Activated CD4-positive, alpha-beta T cell treated with anti-CD3 and anti-CD28 coated beads, Interleukin-2, amount 50 U/mL, for 16 hours (primary cell): ENCODE results near the gene TRIM2.
"Not testable (repeated sequence)": the region's sequence is repeated elsewhere in the genome, so short reads cannot be mapped to it uniquely, and the experiment has no call there.

Experiments used
- DNase-seq: peaks from one replicate; pipeline ENCODE4 v3.0.0-alpha.2; 2020

Gene TRIM2

GRCh38 chr4:153204247-153204671, at the start of gene TRIM2:
TSS of gene TRIM2 (plus strand) at chr4:153204443. CDS start at chr4:153204531, 88 bp downstream.
- no peak for DNase-seq

- DNase-seq: no peak
These were observed 48.6 kb upstream of the TRIM2 start for GRCh38 chr4:153155686-153156085.

GRCh38 chr4:153156263-153156662, 48.0 kb upstream of the TRIM2 start:
- peak; percentile 38 for DNase-seq

- no peak for DNase-seq
These were observed 47.5 kb upstream of the TRIM2 start for GRCh38 chr4:153156721-153157120.

- DNase-seq: no peak
These were observed 45.2 kb upstream of the TRIM2 start for GRCh38 chr4:153159016-153159415.

GRCh38 chr4:153159728-153160221, 44.5 kb upstream of the TRIM2 start:
- peak; percentile 53 for DNase-seq

- DNase-seq: no peak
These were observed 43.4 kb upstream of the TRIM2 start for GRCh38 chr4:153160821-153161220.

- DNase-seq: no peak
These were observed 42.8 kb upstream of the TRIM2 start for GRCh38 chr4:153161226-153161963.

GRCh38 chr4:153165236-153165635, 39.0 kb upstream of the TRIM2 start:
- DNase-seq: not testable (repeated sequence)

GRCh38 chr4:153166716-153167501, 37.3 kb upstream of the TRIM2 start:
- no peak for DNase-seq

- no peak for DNase-seq
These were observed 34.5 kb upstream of the TRIM2 start for GRCh38 chr4:153169776-153170175.

- no peak for DNase-seq
These were observed 33.8 kb upstream of the TRIM2 start for GRCh38 chr4:153170407-153170806.

- no peak for DNase-seq
These were observed 29.2 kb upstream of the TRIM2 start for GRCh38 chr4:153174821-153175567.

- DNase-seq: no peak
These were observed 27.3 kb upstream of the TRIM2 start for GRCh38 chr4:153176938-153177337.

GRCh38 chr4:153177841-153178240, 26.4 kb upstream of the TRIM2 start:
- DNase-seq: no peak

GRCh38 chr4:153179100-153179499, 25.1 kb upstream of the TRIM2 start:
- no peak for DNase-seq

GRCh38 chr4:153181293-153181692, 22.9 kb upstream of the TRIM2 start:
- DNase-seq: no peak

GRCh38 chr4:153181700-153182099, 22.5 kb upstream of the TRIM2 start:
- DNase-seq: no peak

- no peak for DNase-seq
These were observed 21.1 kb upstream of the TRIM2 start for GRCh38 chr4:153183146-153183545.

GRCh38 chr4:153185331-153185852, 18.9 kb upstream of the TRIM2 start:
- DNase-seq: no peak

GRCh38 chr4:153186046-153186728, 18.1 kb upstream of the TRIM2 start:
- no peak for DNase-seq

- DNase-seq: no peak
These were observed 15.0 kb upstream of the TRIM2 start for GRCh38 chr4:153189016-153189801.
